Stimulated activated naive CD8-positive, alpha-beta T cell treated with anti-CD3 and anti-CD28 coated beads, Interleukin-15, Interleukin-2, amounts not matched to agents 100 ng/mL and 50 ng/mL, for 24 hours (primary cell): ENCODE results near the gene ODF2.
"Not testable (repeated sequence)": the region's sequence is repeated elsewhere in the genome, so short reads cannot be mapped to it uniquely, and the experiment has no call there.

Experiments
- H3K27ac Mint-ChIP-seq: one replicate; pipeline ENCODE4 v1.8.0; 2021; ENCODE audit warnings: mild to moderate bottlenecking, mixed read lengths
- H3K27me3 Mint-ChIP-seq: one replicate; pipeline ENCODE4 v1.8.0; 2021; ENCODE audit warnings: mixed read lengths
- H3K36me3 Mint-ChIP-seq: one replicate; pipeline ENCODE4 v1.8.0; 2021; ENCODE audit warnings: low read depth, mixed read lengths
- H3K4me1 Mint-ChIP-seq: one replicate; pipeline ENCODE4 v1.8.0; 2021; ENCODE audit warnings: low read depth, mixed read lengths
- H3K4me3 Mint-ChIP-seq: one replicate; pipeline ENCODE4 v1.8.0; 2021; ENCODE audit warnings: mild to moderate bottlenecking, mixed read lengths
- H3K9me3 Mint-ChIP-seq: one replicate; pipeline ENCODE4 v1.8.0; 2021; ENCODE audit warnings: mixed read lengths

ODF2 gene

DNA sequence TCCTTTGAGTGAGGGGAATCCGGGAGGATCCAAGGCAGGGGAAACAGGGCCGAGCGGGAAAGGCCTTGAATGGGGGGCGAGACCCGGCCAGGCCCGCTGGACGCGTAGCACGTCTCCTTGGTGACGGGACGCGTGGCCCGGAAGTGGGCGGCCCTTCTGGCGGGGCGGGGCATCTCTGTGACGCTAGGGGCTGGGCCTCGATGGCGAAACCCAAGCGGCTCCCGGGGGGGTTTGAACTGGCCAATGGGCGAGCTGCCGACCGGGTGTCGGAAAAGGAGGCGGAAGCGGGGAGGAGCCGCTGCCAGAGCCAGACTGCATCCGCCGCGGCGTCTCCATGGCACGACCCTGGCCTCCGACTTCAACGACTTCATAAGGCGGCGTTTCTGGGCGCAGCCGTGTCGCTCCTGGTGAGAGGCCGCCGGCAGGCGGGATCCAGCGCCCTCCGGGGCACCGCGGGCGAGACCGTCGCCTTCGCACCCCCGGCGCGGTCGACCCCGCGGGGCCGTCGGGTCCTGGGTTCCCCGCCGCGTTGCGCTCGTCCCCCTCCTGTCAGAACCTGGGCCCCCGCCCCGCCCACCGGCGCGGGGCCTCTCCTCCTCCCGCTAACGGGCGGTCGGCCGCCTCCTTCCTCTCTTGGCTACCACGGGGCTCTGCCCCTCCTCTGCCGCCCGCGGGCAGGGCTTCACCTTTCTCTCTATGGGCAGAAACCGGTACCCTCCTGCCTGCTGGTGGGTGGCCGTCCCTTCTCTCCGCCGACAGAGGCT is at the start of gene ODF2:
TSS of gene ODF2 (plus strand) at position 158 of the 764 bp plus-strand sequence. CDS start at position 244, 86 bp downstream.
- peak within 1 kb of the TSS; percentile 88 for H3K4me3 Mint-ChIP-seq
- peaks cover 22% of the 10 kb centered on the region for H3K36me3 Mint-ChIP-seq
- peak within 1 kb of the TSS; percentile 92 for H3K27ac Mint-ChIP-seq
- H3K4me1 Mint-ChIP-seq = peaks cover 17% of the 10 kb centered on the region
- H3K27me3 Mint-ChIP-seq = no peaks in the 10 kb centered on the region
- no peaks in the 10 kb centered on the region for H3K9me3 Mint-ChIP-seq

- no peak overlapping the region for H3K27ac Mint-ChIP-seq
- no peaks in the 10 kb centered on the region for H3K36me3 Mint-ChIP-seq
- H3K9me3 Mint-ChIP-seq = no peaks in the 10 kb centered on the region
- no peak overlapping the region for H3K4me3 Mint-ChIP-seq
- H3K4me1 Mint-ChIP-seq = no peaks in the 10 kb centered on the region
- H3K27me3 Mint-ChIP-seq = peaks cover 25% of the 10 kb centered on the region
Measured at GRCh38 chr9:128406848-128407391, 48.9 kb upstream of the ODF2 start.

DNA sequence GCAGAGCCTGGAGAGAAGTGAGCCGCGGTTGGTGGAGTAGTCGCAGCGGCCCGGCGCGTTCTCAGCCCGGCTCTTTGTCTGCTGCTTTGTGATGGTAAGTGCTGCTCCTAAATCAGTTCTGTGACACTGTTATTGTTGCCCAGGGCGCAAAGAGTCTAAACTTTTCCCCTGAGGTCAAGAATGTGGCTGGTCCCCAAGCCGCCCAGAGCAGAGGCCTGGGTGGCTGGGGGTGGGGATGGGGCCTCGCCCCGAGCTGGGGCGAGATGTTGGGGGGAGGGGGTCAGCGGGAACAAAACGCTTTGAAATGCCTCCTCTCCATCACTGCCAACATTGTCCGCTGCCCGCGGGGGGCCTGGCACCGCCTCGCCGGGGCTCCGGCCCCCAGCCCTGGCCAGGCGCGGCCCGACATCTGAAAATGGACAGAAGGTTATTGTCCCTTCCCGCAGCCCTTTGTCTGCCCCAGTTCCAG is 46.8 kb upstream of the ODF2 start:
- no peaks in the 10 kb centered on the region for H3K9me3 Mint-ChIP-seq
- no peak overlapping the region for H3K4me3 Mint-ChIP-seq
- no peaks in the 10 kb centered on the region for H3K36me3 Mint-ChIP-seq
- H3K27ac Mint-ChIP-seq = no peak overlapping the region
- no peaks in the 10 kb centered on the region for H3K4me1 Mint-ChIP-seq
- peaks cover 32% of the 10 kb centered on the region for H3K27me3 Mint-ChIP-seq

GRCh38 chr9:128409450-128409849 is 46.4 kb upstream of the ODF2 start:
- Mint-ChIP-seq H3K27ac (no peak overlapping the region), H3K27me3 (peaks cover 35% of the 10 kb centered on the region), H3K9me3 (no peaks in the 10 kb centered on the region), H3K4me3 (no peak overlapping the region), H3K4me1 (no peaks in the 10 kb centered on the region), H3K36me3 (no peaks in the 10 kb centered on the region)

GRCh38 chr9:128409978-128410377 is 45.8 kb upstream of the ODF2 start:
- no peaks in the 10 kb centered on the region for H3K4me1 Mint-ChIP-seq
- H3K27ac Mint-ChIP-seq = no peak overlapping the region
- H3K36me3 Mint-ChIP-seq = no peaks in the 10 kb centered on the region
- H3K4me3 Mint-ChIP-seq = no peak overlapping the region
- no peaks in the 10 kb centered on the region for H3K9me3 Mint-ChIP-seq
- peaks cover 38% of the 10 kb centered on the region for H3K27me3 Mint-ChIP-seq

DNA sequence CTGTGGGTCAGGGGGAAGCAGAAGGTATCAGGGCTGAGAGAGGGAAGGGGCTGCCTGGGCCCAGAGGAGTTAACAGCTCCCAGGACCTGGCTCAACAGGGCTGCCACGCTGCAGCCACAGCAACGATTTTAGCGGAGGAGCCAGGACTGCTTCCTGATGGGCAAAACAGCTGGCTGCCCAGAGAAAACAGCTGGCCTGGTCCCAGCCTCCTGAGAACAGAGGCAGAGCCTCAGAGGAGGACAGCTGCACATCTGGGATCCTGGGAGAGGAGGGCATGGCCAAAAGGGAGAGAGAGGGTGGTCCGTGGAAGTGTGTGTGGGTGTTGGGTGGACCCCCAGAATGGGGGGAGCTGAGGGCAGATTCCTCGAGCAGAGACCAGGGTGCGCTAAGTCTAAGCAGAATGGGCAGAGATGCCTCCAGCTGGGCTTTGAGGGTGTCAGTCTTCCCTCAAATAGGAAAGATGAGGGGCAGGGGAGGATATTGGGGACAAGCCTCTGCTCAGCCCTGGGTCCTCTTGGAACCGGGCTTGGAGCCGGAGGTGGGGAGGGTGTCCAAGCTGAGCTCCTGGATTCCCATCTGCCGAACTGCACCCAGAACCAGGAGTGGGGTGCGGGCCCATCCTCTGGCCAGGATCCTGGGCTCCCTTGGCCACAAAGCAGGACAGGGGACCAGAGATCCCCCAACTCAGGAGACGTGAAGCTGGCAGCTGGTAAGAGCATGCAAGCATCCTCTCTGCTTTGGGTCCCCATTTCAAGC is 44.3 kb upstream of the ODF2 start:
- peaks cover 52% of the 10 kb centered on the region for H3K27me3 Mint-ChIP-seq
- no peak overlapping the region for H3K27ac Mint-ChIP-seq
- H3K9me3 Mint-ChIP-seq = no peaks in the 10 kb centered on the region
- H3K36me3 Mint-ChIP-seq = no peaks in the 10 kb centered on the region
- H3K4me3 Mint-ChIP-seq = no peak overlapping the region
- no peaks in the 10 kb centered on the region for H3K4me1 Mint-ChIP-seq

- H3K27ac Mint-ChIP-seq = no peak overlapping the region
- no peaks in the 10 kb centered on the region for H3K4me1 Mint-ChIP-seq
- H3K9me3 Mint-ChIP-seq = no peaks in the 10 kb centered on the region
- no peak overlapping the region for H3K4me3 Mint-ChIP-seq
- H3K36me3 Mint-ChIP-seq = no peaks in the 10 kb centered on the region
- peaks cover 50% of the 10 kb centered on the region for H3K27me3 Mint-ChIP-seq
Measured at GRCh38 chr9:128412120-128412790, 43.6 kb upstream of the ODF2 start.

DNA sequence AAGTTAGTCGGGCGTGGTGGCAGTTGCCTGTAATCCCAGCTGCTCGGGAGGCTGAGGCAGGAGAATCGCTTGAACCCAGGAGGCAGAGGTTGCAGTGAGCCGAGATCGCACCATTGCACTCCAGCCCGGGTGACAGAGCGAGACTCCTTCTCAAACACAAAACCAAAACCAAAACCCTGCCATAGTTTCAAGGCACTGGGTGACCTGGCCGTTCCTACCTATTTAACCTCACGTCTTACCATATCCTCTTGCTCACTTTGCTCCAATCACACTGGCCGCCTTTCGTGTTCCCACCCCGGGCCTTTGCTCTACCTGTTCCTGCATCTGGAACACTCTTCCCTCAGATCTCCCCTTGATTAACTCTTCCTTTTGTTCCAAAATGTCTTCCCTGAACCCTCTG is 42.1 kb upstream of the ODF2 start:
- not testable (repeated sequence) for H3K4me1 Mint-ChIP-seq, H3K27ac Mint-ChIP-seq, H3K9me3 Mint-ChIP-seq, H3K4me3 Mint-ChIP-seq, H3K36me3 Mint-ChIP-seq
- peaks cover 43% of the 10 kb centered on the region for H3K27me3 Mint-ChIP-seq

GRCh38 chr9:128414461-128414860 is 41.3 kb upstream of the ODF2 start:
- no peaks in the 10 kb centered on the region for H3K36me3 Mint-ChIP-seq
- no peak overlapping the region for H3K4me3 Mint-ChIP-seq
- H3K4me1 Mint-ChIP-seq = peaks cover 2% of the 10 kb centered on the region
- peaks cover 49% of the 10 kb centered on the region for H3K27me3 Mint-ChIP-seq
- no peak overlapping the region for H3K27ac Mint-ChIP-seq
- H3K9me3 Mint-ChIP-seq = no peaks in the 10 kb centered on the region

DNA sequence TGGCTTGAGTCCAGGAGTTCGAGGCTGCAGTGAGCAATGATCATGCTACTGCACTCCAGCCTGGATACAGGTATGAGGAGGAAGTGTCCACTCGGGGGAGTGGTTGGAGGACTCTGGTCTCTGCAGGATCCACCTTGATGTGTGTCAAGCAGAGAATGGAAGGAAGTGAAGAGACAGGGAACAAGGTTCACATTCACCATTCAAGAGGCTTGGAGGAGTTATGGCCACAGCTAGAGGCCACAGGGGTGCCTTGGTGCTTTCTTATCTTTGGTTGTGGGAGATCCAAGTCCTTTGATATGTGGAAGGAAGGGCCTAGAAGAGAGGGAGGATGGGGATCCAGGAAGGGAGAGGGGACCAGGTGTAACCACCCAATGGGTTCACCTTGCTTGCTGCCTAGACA is 40.5 kb upstream of the ODF2 start:
- Mint-ChIP-seq H3K27me3 (peaks cover 48% of the 10 kb centered on the region), H3K9me3 (no peaks in the 10 kb centered on the region)

DNA sequence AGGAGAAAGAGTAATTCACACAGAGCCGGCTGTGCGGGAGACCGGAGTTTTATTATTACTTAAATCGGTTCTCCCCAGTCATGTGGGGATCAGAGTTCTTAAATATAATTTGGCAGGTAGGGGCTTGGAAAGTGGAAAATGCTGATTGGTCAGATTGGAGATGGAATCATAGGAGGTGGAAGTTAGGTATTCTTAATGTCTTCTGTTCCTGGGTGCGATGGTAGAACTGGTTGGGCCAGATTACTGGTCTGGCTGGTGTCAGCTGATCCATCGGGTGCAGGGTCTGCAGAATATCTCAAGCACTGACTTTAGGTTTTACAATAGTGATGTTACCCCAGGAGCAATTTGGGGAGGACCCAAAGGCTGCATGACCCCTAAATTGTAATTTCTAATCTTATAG is 39.8 kb upstream of the ODF2 start:
- Mint-ChIP-seq H3K27me3 (peaks cover 48% of the 10 kb centered on the region), H3K4me3 (no peak overlapping the region), H3K27ac (no peak overlapping the region), H3K4me1 (peaks cover 8% of the 10 kb centered on the region), H3K9me3 (no peaks in the 10 kb centered on the region), H3K36me3 (no peaks in the 10 kb centered on the region)

More for the DNA sequence above, 40.5 kb upstream of the ODF2 start:
- peaks cover 8% of the 10 kb centered on the region for H3K4me1 Mint-ChIP-seq
- H3K4me3 Mint-ChIP-seq = no peak overlapping the region
- no peak overlapping the region for H3K27ac Mint-ChIP-seq
- H3K36me3 Mint-ChIP-seq = no peaks in the 10 kb centered on the region

DNA sequence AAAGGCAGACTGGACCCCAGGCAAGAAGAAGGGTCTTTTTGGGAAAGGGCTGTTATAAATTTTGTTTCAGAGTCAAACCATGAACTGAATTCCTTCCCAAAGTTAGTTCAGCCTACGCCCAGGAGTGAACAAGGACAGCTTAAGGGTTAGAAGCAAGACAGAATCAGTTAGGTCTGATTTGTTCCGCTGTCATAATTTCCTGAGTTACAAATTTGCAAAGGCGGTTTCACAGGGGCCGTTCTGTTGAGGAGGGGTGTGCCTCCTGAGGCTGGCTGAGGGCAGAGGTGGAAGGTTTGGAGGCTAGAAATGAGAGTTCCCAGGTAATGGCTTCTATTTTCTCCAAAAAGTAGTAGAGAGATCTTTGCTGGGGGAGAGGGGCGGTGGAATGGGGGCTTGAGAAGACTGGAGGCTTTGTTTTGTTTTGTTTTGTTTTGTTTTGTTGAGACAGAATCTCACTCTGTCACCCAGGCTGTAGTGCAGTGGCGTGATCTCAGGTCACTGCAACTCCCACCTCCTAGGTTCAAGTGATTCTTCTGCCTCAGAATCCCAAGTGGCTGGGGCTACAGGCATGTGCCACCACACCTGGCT is 39.3 kb upstream of the ODF2 start:
- H3K27ac Mint-ChIP-seq = no peak overlapping the region
- peaks cover 43% of the 10 kb centered on the region for H3K27me3 Mint-ChIP-seq
- H3K9me3 Mint-ChIP-seq = no peaks in the 10 kb centered on the region
- no peak overlapping the region for H3K4me3 Mint-ChIP-seq
- no peaks in the 10 kb centered on the region for H3K36me3 Mint-ChIP-seq
- H3K4me1 Mint-ChIP-seq = peaks cover 9% of the 10 kb centered on the region

- Mint-ChIP-seq H3K9me3 (no peaks in the 10 kb centered on the region), H3K36me3 (no peaks in the 10 kb centered on the region), H3K27me3 (peaks cover 34% of the 10 kb centered on the region)
Measured at GRCh38 chr9:128419061-128419925, 36.5 kb upstream of the ODF2 start.

More at GRCh38 chr9:128419061-128419925, 36.5 kb upstream of the ODF2 start:
- Mint-ChIP-seq H3K4me3 (peak overlapping the region; percentile 77), H3K4me1 (peaks cover 14% of the 10 kb centered on the region), H3K27ac (no peak overlapping the region)
